ENCODE data around the gene HDAC9.

Gene HDAC9

DNA sequence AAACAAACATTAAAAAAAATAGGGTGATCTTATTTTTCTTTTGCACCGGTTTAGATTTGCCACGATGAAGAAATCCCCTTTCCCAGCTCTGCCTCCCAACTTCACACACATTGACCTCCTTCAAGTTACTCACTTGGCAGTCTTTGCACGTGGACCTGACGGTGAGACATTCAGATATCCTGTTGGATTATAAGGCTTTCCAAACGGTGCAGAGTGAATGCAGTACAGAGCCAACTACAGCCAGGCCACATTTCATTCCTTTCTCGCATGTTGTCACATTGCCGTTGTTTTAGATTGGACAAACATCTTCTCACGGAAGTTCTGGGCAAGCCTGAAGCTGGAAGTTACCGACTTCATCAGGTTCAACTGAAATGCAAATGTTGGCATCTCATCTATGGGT, 159.2 kb downstream of the HDAC9 start:
- no peaks in the 10 kb centered on the region for H3K36me3 Mint-ChIP-seq
- H3K4me3 Mint-ChIP-seq, result no peak overlapping the region
- no peaks in the 10 kb centered on the region for H3K27me3 Mint-ChIP-seq
- no peaks in the 10 kb centered on the region for H3K4me1 Mint-ChIP-seq (ENCODE audit: low read depth)
- H3K9me3 Mint-ChIP-seq (ENCODE audit: low read depth), result no peaks in the 10 kb centered on the region
- H3K27ac Mint-ChIP-seq, result no peak overlapping the region

DNA sequence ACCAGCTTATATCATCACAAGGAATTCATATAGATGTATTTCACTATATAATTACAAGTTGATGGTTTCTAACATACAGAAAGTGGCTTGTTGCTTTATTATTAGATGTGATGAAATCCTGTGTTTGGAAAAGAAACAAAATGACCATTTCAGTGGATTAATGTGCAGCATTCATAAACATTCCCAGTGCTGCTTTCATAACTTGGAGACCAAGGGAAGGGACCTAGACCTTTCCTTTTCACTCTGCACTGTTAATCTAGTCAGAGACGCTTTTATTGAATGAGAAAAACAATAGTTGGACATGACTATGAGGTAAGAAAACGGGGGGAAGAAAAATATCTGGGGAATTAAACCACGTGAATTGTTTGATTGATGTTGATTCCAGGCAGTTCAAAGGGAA, 160.0 kb downstream of the HDAC9 start:
- Mint-ChIP-seq H3K9me3 (ENCODE audit: low read depth) (no peaks in the 10 kb centered on the region), H3K4me1 (ENCODE audit: low read depth) (no peaks in the 10 kb centered on the region), H3K27ac (no peak overlapping the region), H3K4me3 (no peak overlapping the region), H3K27me3 (no peaks in the 10 kb centered on the region), H3K36me3 (no peaks in the 10 kb centered on the region)

- H3K9me3 Mint-ChIP-seq (ENCODE audit: low read depth), result no peaks in the 10 kb centered on the region
- H3K4me1 Mint-ChIP-seq (ENCODE audit: low read depth), result no peaks in the 10 kb centered on the region
- no peaks in the 10 kb centered on the region for H3K27me3 Mint-ChIP-seq
- H3K27ac Mint-ChIP-seq, result no peak overlapping the region
- H3K4me3 Mint-ChIP-seq, result no peak overlapping the region
- no peaks in the 10 kb centered on the region for H3K36me3 Mint-ChIP-seq
These were observed 160.4 kb downstream of the HDAC9 start for GRCh38 chr7:18655912-18656311.

DNA sequence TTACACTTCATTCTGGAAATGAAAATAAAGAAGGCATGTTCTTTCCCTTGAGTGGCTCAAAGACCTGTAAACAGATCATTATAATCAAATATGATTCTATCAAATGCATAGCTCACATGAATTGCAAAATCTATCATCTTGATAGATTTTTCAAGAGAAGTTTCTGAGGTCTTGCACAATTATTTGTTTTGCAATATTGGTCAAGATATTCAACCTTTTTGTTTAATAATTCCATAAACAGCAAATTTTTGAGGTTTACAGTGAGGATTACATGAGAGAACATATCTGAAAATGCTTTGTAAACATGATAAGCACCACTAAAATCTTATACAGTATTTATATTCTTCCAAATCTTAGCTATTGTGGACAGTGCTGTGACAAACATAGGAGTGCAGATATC, 160.8 kb downstream of the HDAC9 start:
- Mint-ChIP-seq H3K4me1 (ENCODE audit: low read depth) (no peaks in the 10 kb centered on the region), H3K9me3 (ENCODE audit: low read depth) (no peaks in the 10 kb centered on the region), H3K27ac (no peak overlapping the region), H3K4me3 (no peak overlapping the region), H3K36me3 (no peaks in the 10 kb centered on the region), H3K27me3 (no peaks in the 10 kb centered on the region)

GRCh38 chr7:18659746-18660145, 164.2 kb downstream of the HDAC9 start:
- no peak overlapping the region for H3K4me3 Mint-ChIP-seq
- no peaks in the 10 kb centered on the region for H3K4me1 Mint-ChIP-seq (ENCODE audit: low read depth)
- H3K27ac Mint-ChIP-seq, result no peak overlapping the region
- H3K36me3 Mint-ChIP-seq, result no peaks in the 10 kb centered on the region
- no peaks in the 10 kb centered on the region for H3K9me3 Mint-ChIP-seq (ENCODE audit: low read depth)
- no peaks in the 10 kb centered on the region for H3K27me3 Mint-ChIP-seq

DNA sequence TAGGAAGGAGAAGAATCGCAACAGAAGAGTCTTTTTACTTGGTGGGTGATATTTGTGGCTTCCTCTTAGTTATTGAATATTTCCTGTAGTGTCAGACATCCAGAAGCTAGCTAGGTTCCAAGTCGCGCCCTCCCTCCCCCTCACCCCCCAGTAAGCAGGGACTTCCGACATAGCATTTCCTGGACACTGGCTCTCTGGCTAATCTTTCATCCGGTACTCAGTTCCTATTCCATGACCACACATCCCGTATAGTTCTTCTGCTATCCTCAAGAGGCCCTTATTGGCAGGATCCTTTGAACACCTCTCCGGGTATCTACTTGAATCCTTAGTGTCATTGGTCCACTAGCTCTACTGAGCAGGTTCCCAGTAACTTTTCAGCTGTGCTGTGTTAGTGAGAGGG, 167.8 kb downstream of the HDAC9 start:
- H3K4me1 Mint-ChIP-seq (ENCODE audit: low read depth), result no peaks in the 10 kb centered on the region
- H3K27ac Mint-ChIP-seq, result no peak overlapping the region
- H3K9me3 Mint-ChIP-seq (ENCODE audit: low read depth), result no peaks in the 10 kb centered on the region
- no peaks in the 10 kb centered on the region for H3K36me3 Mint-ChIP-seq
- H3K27me3 Mint-ChIP-seq, result no peaks in the 10 kb centered on the region
- H3K4me3 Mint-ChIP-seq, result no peak overlapping the region

GRCh38 chr7:18666107-18666728, 170.7 kb downstream of the HDAC9 start:
- no peak overlapping the region for H3K4me3 Mint-ChIP-seq
- no peaks in the 10 kb centered on the region for H3K27me3 Mint-ChIP-seq
- H3K9me3 Mint-ChIP-seq (ENCODE audit: low read depth), result no peaks in the 10 kb centered on the region
- H3K27ac Mint-ChIP-seq, result no peak overlapping the region
- no peaks in the 10 kb centered on the region for H3K36me3 Mint-ChIP-seq
- no peaks in the 10 kb centered on the region for H3K4me1 Mint-ChIP-seq (ENCODE audit: low read depth)

GRCh38 chr7:18667466-18667865, 171.9 kb downstream of the HDAC9 start:
- Mint-ChIP-seq H3K9me3 (ENCODE audit: low read depth) (no peaks in the 10 kb centered on the region), H3K36me3 (no peaks in the 10 kb centered on the region), H3K4me1 (ENCODE audit: low read depth) (no peaks in the 10 kb centered on the region), H3K27ac (no peak overlapping the region), H3K4me3 (no peak overlapping the region), H3K27me3 (no peaks in the 10 kb centered on the region)

- H3K27ac Mint-ChIP-seq, result no peak overlapping the region
- no peaks in the 10 kb centered on the region for H3K9me3 Mint-ChIP-seq (ENCODE audit: low read depth)
- H3K27me3 Mint-ChIP-seq, result no peaks in the 10 kb centered on the region
- H3K4me1 Mint-ChIP-seq (ENCODE audit: low read depth), result no peaks in the 10 kb centered on the region
- no peak overlapping the region for H3K4me3 Mint-ChIP-seq
- H3K36me3 Mint-ChIP-seq, result no peaks in the 10 kb centered on the region
These were observed 175.6 kb downstream of the HDAC9 start for GRCh38 chr7:18671176-18671575.

- H3K27ac Mint-ChIP-seq, result no peak overlapping the region
These were observed 180.0 kb downstream of the HDAC9 start for GRCh38 chr7:18675579-18675978.

GRCh38 chr7:18679261-18679660, 183.7 kb downstream of the HDAC9 start:
- no peak overlapping the region for H3K4me3 Mint-ChIP-seq
- H3K9me3 Mint-ChIP-seq (ENCODE audit: low read depth), result no peaks in the 10 kb centered on the region
- H3K36me3 Mint-ChIP-seq, result no peaks in the 10 kb centered on the region
- H3K4me1 Mint-ChIP-seq (ENCODE audit: low read depth), result no peaks in the 10 kb centered on the region
- no peaks in the 10 kb centered on the region for H3K27me3 Mint-ChIP-seq
- H3K27ac Mint-ChIP-seq, result no peak overlapping the region

More at GRCh38 chr7:18675579-18675978, 180.0 kb downstream of the HDAC9 start:
- no peaks in the 10 kb centered on the region for H3K36me3 Mint-ChIP-seq
- H3K4me3 Mint-ChIP-seq, result no peak overlapping the region
- H3K27me3 Mint-ChIP-seq, result no peaks in the 10 kb centered on the region
- H3K9me3 Mint-ChIP-seq (ENCODE audit: low read depth), result no peaks in the 10 kb centered on the region
- no peaks in the 10 kb centered on the region for H3K4me1 Mint-ChIP-seq (ENCODE audit: low read depth)

DNA sequence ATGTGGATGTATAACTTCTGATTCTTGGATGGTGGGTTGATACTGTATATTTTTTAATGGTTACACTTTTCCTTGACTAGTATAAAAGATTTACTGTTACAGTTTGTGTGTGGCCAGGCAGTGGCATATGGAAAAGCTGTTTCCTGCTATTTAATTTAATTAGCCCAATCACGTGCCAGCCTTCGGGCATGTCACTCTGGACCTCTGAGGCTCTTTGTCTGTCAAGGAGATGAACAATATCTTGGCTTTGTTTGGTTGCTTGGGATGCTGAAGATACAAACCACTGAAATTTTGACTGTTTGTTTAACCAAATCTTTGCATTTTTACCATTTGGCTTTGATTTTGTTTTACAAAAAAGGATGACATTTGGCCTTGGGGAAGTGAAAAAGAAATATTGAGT, 185.0 kb downstream of the HDAC9 start:
- Mint-ChIP-seq H3K4me3 (no peak overlapping the region), H3K36me3 (no peaks in the 10 kb centered on the region), H3K4me1 (ENCODE audit: low read depth) (no peaks in the 10 kb centered on the region), H3K27me3 (no peaks in the 10 kb centered on the region), H3K9me3 (ENCODE audit: low read depth) (no peaks in the 10 kb centered on the region), H3K27ac (no peak overlapping the region)

GRCh38 chr7:18684916-18685315, 189.4 kb downstream of the HDAC9 start:
- Mint-ChIP-seq H3K36me3 (no peaks in the 10 kb centered on the region), H3K4me1 (ENCODE audit: low read depth) (no peaks in the 10 kb centered on the region), H3K4me3 (no peak overlapping the region), H3K27ac (no peak overlapping the region), H3K9me3 (ENCODE audit: low read depth) (peaks cover 3% of the 10 kb centered on the region), H3K27me3 (no peaks in the 10 kb centered on the region)

GRCh38 chr7:18685971-18686370, 190.4 kb downstream of the HDAC9 start:
- no peaks in the 10 kb centered on the region for H3K27me3 Mint-ChIP-seq
- no peak overlapping the region for H3K27ac Mint-ChIP-seq
- no peaks in the 10 kb centered on the region for H3K36me3 Mint-ChIP-seq
- H3K4me3 Mint-ChIP-seq, result no peak overlapping the region
- H3K4me1 Mint-ChIP-seq (ENCODE audit: low read depth), result no peaks in the 10 kb centered on the region
- peaks cover 3% of the 10 kb centered on the region for H3K9me3 Mint-ChIP-seq (ENCODE audit: low read depth)

- Mint-ChIP-seq H3K4me1 (ENCODE audit: low read depth) (no peaks in the 10 kb centered on the region), H3K27ac (no peak overlapping the region), H3K27me3 (no peaks in the 10 kb centered on the region), H3K4me3 (no peak overlapping the region), H3K36me3 (no peaks in the 10 kb centered on the region), H3K9me3 (ENCODE audit: low read depth) (peaks cover 3% of the 10 kb centered on the region)
These were observed 194.0 kb downstream of the HDAC9 start for GRCh38 chr7:18689551-18689950.

DNA sequence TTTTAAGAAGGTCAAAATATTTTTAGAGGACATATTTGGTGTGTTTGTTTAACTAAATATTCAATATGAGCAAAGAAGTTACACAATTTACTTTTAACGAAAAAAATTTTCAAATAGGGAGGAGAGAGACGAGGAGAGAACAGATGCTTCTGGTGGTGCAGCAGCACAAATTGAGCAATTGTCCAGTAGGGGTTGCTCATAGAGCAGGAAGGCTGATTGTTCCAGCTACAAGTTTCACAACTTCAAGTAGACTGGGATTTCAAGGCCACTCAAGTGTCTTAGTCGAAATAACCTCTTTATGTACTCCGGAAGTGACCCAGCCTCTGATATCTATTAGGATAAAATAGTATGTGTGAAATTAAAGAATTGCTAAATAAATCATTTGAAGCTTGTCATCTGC, 197.9 kb downstream of the HDAC9 start:
- Mint-ChIP-seq H3K4me3 (no peak overlapping the region), H3K4me1 (ENCODE audit: low read depth) (no peaks in the 10 kb centered on the region), H3K27me3 (no peaks in the 10 kb centered on the region), H3K36me3 (no peaks in the 10 kb centered on the region), H3K9me3 (ENCODE audit: low read depth) (no peaks in the 10 kb centered on the region), H3K27ac (no peak overlapping the region)

Data from activated naive CD8-positive, alpha-beta T cell (primary cell).